Endodermal cell (in vitro differentiated cells): ENCODE measurements around the gene NUP50. TPM values are rescaled to one million over a fixed set of nuclear protein-coding genes. Genes with fewer than 3 reads are reported as not detected.

Source experiments
- DNase-seq: peaks from one replicate; pipeline ENCODE4 v3.0.0-alpha.2; 2017
- H3K27ac ChIP-seq: 2 replicates; pipeline ENCODE4 v1.5.1; 2013; ENCODE audit warnings: mild to moderate bottlenecking, low read depth, low read length, moderate library complexity
- H3K27me3 ChIP-seq: 2 replicates; pipeline ENCODE4 v1.6.1; 2013; ENCODE audit warnings: mild to moderate bottlenecking, low read length, moderate library complexity; ENCODE audit not compliant: insufficient read depth, control insufficient read depth, poor library complexity, severe bottlenecking
- H3K36me3 ChIP-seq: 2 replicates; pipeline ENCODE4 v1.7.0; 2013; ENCODE audit warnings: mild to moderate bottlenecking, low read length, moderate library complexity; ENCODE audit not compliant: control insufficient read depth, insufficient read depth
- H3K4me1 ChIP-seq: one replicate; pipeline ENCODE4 v1.7.0; 2013; ENCODE audit warnings: low read length; ENCODE audit not compliant: control insufficient read depth, insufficient read depth
- H3K4me3 ChIP-seq: 2 replicates; pipeline ENCODE4 v1.5.1; 2013; ENCODE audit warnings: mild to moderate bottlenecking, low read length, moderate library complexity
- H3K9ac ChIP-seq: 2 replicates; pipeline ENCODE4 v1.6.1; 2013; ENCODE audit warnings: mild to moderate bottlenecking, low read length, moderate library complexity; ENCODE audit not compliant: poor library complexity, severe bottlenecking; ENCODE audit errors: extremely low read depth
- H3K9me3 ChIP-seq: 2 replicates; pipeline ENCODE4 v1.6.1; 2013; ENCODE audit warnings: mild to moderate bottlenecking, low read length, moderate library complexity; ENCODE audit not compliant: control insufficient read depth
- H3K27ac Mint-ChIP-seq: 2 replicates; pipeline ENCODE4 v1.8.0; 2020; ENCODE audit warnings: mixed read lengths
- H3K27me3 Mint-ChIP-seq: 2 replicates; pipeline ENCODE4 v1.8.0; 2021; ENCODE audit warnings: mild to moderate bottlenecking, mixed read lengths; ENCODE audit not compliant: insufficient read depth
- H3K36me3 Mint-ChIP-seq: 2 replicates; pipeline ENCODE4 v1.8.0; 2020; ENCODE audit warnings: low read depth, mixed read lengths
- H3K4me1 Mint-ChIP-seq: 2 replicates; pipeline ENCODE4 v1.8.0; 2020; ENCODE audit warnings: mixed read lengths
- H3K4me3 Mint-ChIP-seq: 2 replicates; pipeline ENCODE4 v1.8.0; 2020; ENCODE audit warnings: mild to moderate bottlenecking, moderate library complexity, mixed read lengths
- H3K9me3 Mint-ChIP-seq: 2 replicates; pipeline ENCODE4 v1.8.0; 2020; ENCODE audit warnings: mild to moderate bottlenecking, mixed read lengths
- CTCF ChIP-seq: fragments of 200-600 bp; sonication (generic); conservative IDR thresholded peaks from 2 replicates; pipeline ENCODE4 v1.5.0; 2021; ENCODE audit warnings: antibody characterized with exemption, mild to moderate bottlenecking
- WGBS, 2 experiments: methylation state at CpG; one replicate each; pipeline versions ENCODE4 v1.1.5 to v1.1.7; 2013; ENCODE audit warnings: missing lambda C conversion rate in 2 of 2, mixed read lengths in 1 of 2; ENCODE audit not compliant: insufficient coverage in 1 of 2, insufficient read length in 1 of 2; 5-methylcytosine and 5-hydroxymethylcytosine counted together
- total RNA-seq, 2 donors: library from RNA; stranded (reverse); fragmentation: NEBNext Ultra II Directional in 1 of 2; extraction: Animal tissue kit (Norgen Biotek cat#: 25700) in 1 of 2; gene quantifications; 2 replicates in 1 of 2; 3 replicates in 1 of 2; pipeline ENCODE4 v1.2.1, GENCODE V29; 2021

NUP50 gene
- total RNA-seq, 2 donors from 2014 or later: 101 to 115 TPM

- TF ChIP-seq CTCF: no peak
- Histone ChIP-seq H3K4me3 (no peak overlapping the region), H3K9ac (no peak overlapping the region), H3K27ac (no peak overlapping the region), H3K9me3 (peaks cover 9% of the 10 kb centered on the region), H3K27me3 (no peaks in the 10 kb centered on the region), H3K36me3 (peaks cover 88% of the 10 kb centered on the region), H3K4me1 (peaks cover 1% of the 10 kb centered on the region)
- no peak overlapping the region for H3K4me3 Mint-ChIP-seq
- peak; percentile 28 for DNase-seq
- H3K4me1 Mint-ChIP-seq: peaks cover 3% of the 10 kb centered on the region
- H3K27me3 Mint-ChIP-seq: no peaks in the 10 kb centered on the region
- peaks cover 94% of the 10 kb centered on the region for H3K36me3 Mint-ChIP-seq
- peak overlapping the region; percentile 80 for H3K27ac Mint-ChIP-seq
- H3K9me3 Mint-ChIP-seq: no peaks in the 10 kb centered on the region
- WGBS, 2 experiments: 91 to 93% methylated on average over 4 of the region's 4 CpGs
Measured at GRCh38 chr22:45181240-45181639, 17.5 kb downstream of the NUP50 start.

GRCh38 chr22:45181766-45182165, 18.0 kb downstream of the NUP50 start:
- Mint-ChIP-seq H3K9me3 (no peaks in the 10 kb centered on the region), H3K27ac (peak overlapping the region; percentile 80), H3K4me1 (peaks cover 3% of the 10 kb centered on the region), H3K36me3 (peaks cover 91% of the 10 kb centered on the region), H3K27me3 (no peaks in the 10 kb centered on the region), H3K4me3 (no peak overlapping the region)
- no peak for TF ChIP-seq CTCF
- no peak for DNase-seq
- Histone ChIP-seq H3K27ac (no peak overlapping the region), H3K9ac (no peak overlapping the region), H3K36me3 (peaks cover 85% of the 10 kb centered on the region), H3K27me3 (no peaks in the 10 kb centered on the region), H3K9me3 (peaks cover 9% of the 10 kb centered on the region), H3K4me1 (no peaks in the 10 kb centered on the region), H3K4me3 (no peak overlapping the region)
- WGBS, 2 experiments: 97 to 100% methylated on average over 1 to 2 of the region's 2 CpGs

GRCh38 chr22:45183974-45184373, 20.2 kb downstream of the NUP50 start:
- peak overlapping the region; percentile 58 for H3K27ac Mint-ChIP-seq
- WGBS, 2 experiments: 93 to 97% methylated on average over 5 to 13 of the region's 13 CpGs
- Histone ChIP-seq H3K4me3 (no peak overlapping the region), H3K27me3 (no peaks in the 10 kb centered on the region), H3K27ac (no peak overlapping the region), H3K36me3 (peaks cover 77% of the 10 kb centered on the region), H3K9me3 (peaks cover 9% of the 10 kb centered on the region), H3K4me1 (no peaks in the 10 kb centered on the region), H3K9ac (no peak overlapping the region)
- no peaks in the 10 kb centered on the region for H3K9me3 Mint-ChIP-seq
- H3K4me1 Mint-ChIP-seq: peaks cover 3% of the 10 kb centered on the region
- H3K27me3 Mint-ChIP-seq: no peaks in the 10 kb centered on the region
- DNase-seq: peak; percentile 35
- peaks cover 75% of the 10 kb centered on the region for H3K36me3 Mint-ChIP-seq
- H3K4me3 Mint-ChIP-seq: no peak overlapping the region
- TF ChIP-seq CTCF: no peak
